H1 (cell line): ENCODE measurements around the gene CHFR. TPM values are rescaled to one million over a fixed set of nuclear protein-coding genes. Genes with fewer than 3 reads are reported as not detected.

Source experiments
- CTCF ChIA-PET: fragments of 300-600 bp; sonication (Branson Sonifier 250); formaldehyde crosslinking; loops from one replicate; lab custom pipeline; 2021; ENCODE audit not compliant: partially characterized antibody; lab: Charles Lee
- POLR2A ChIA-PET: fragments of 300-600 bp; sonication (Branson Sonifier 250); formaldehyde crosslinking; loops from one replicate; lab custom pipeline; 2021; ENCODE audit warnings: inconsistent platforms; ENCODE audit not compliant: partially characterized antibody; lab: Charles Lee
- DNase-seq, 2 experiments: peaks; one replicate each; pipeline versions ENCODE4 v3.0.0 to v3.0.0-alpha.2; 2010 to 2022; ENCODE audit warnings: low spot score in 2 of 2, low read depth in 1 of 2, mixed read lengths in 1 of 2
- FAIRE-seq: peaks from 2 replicates; lab custom pipeline; 2011; peaks lifted over from hg19 to GRCh38; lab: Jason Lieb, UNC
- H2AFZ ChIP-seq: 2 replicates; pipeline ENCODE4 v1.8.1; 2012; ENCODE audit warnings: low read length, inconsistent platforms
- H2AK5ac ChIP-seq: 2 replicates; pipeline ENCODE4 v1.6.1; 2013; ENCODE audit warnings: low read depth, low read length
- H2BK120ac ChIP-seq: replicated peaks from 2 replicates; pipeline ENCODE3; 2013; ENCODE audit warnings: low read depth, low read length, inconsistent platforms
- H2BK12ac ChIP-seq: 2 replicates; pipeline ENCODE4 v1.6.1; 2013; ENCODE audit warnings: low read depth, low read length
- H2BK15ac ChIP-seq: 2 replicates; pipeline ENCODE4 v1.6.1; 2013; ENCODE audit warnings: low read length
- H2BK20ac ChIP-seq: 2 replicates; pipeline ENCODE4 v1.6.1; 2013; ENCODE audit warnings: low read length
- H2BK5ac ChIP-seq: 2 replicates; pipeline ENCODE4 v1.6.1; 2013; ENCODE audit warnings: low read depth, low read length
- H3K14ac ChIP-seq: 2 replicates; pipeline ENCODE4 v1.6.1; 2013; ENCODE audit warnings: inconsistent platforms; ENCODE audit not compliant: insufficient read length
- H3K18ac ChIP-seq: 2 replicates; pipeline ENCODE4 v1.6.1; 2013; ENCODE audit warnings: low read length; ENCODE audit errors: extremely low read depth
- H3K23ac ChIP-seq: 2 replicates; pipeline ENCODE4 v1.6.1; 2013; ENCODE audit warnings: inconsistent platforms; ENCODE audit not compliant: insufficient read length
- H3K23me2 ChIP-seq: 2 replicates; pipeline ENCODE4 v1.6.1; 2013; ENCODE audit warnings: low read depth, low read length
- H3K27ac ChIP-seq: 2 replicates; pipeline ENCODE4 v1.6.1; 2011; ENCODE audit warnings: low read depth, low read length, inconsistent platforms
- H3K27me3 ChIP-seq, 4 experiments: replicated peaks in 1 of 4; 1 replicate in 1 of 4; 2 replicates in 3 of 4; pipeline versions ENCODE4 v1.6.1 to v1.8.1; 2011 to 2013; ENCODE audit warnings: low read length in 3 of 4, mild to moderate bottlenecking in 3 of 4, inconsistent platforms in 2 of 4, mixed read lengths in 2 of 4, moderate library complexity in 1 of 4; ENCODE audit not compliant: control insufficient read depth in 3 of 4, insufficient read depth in 3 of 4; ENCODE audit errors: extremely low read depth in 1 of 4
- H3K36me3 ChIP-seq, 4 experiments: 2 replicates each; pipeline versions ENCODE4 v1.6.1 to v1.8.1; 2011 to 2013; ENCODE audit warnings: mild to moderate bottlenecking in 4 of 4, low read length in 3 of 4, moderate library complexity in 2 of 4, control low read depth in 1 of 4, inconsistent platforms in 1 of 4; ENCODE audit not compliant: insufficient read depth in 4 of 4, control insufficient read depth in 2 of 4
- H3K4ac ChIP-seq: replicated peaks from 2 replicates; pipeline ENCODE3; 2013; ENCODE audit warnings: low read length, low read depth, mixed read lengths, inconsistent platforms; ENCODE audit not compliant: insufficient read length
- H3K4me1 ChIP-seq, 4 experiments: replicated peaks in 1 of 4; 1 replicate in 1 of 4; 2 replicates in 3 of 4; pipeline versions ENCODE4 v1.6.1 to v1.8.1; 2011 to 2013; ENCODE audit warnings: low read length in 3 of 4, inconsistent platforms in 2 of 4, mixed read lengths in 1 of 4; ENCODE audit not compliant: insufficient read depth in 4 of 4, control insufficient read depth in 3 of 4
- H3K4me2 ChIP-seq, 2 experiments: 2 replicates each; pipeline versions ENCODE4 v1.6.1 to v1.8.1; 2011 to 2013; ENCODE audit warnings: low read depth in 2 of 2, low read length in 2 of 2, control low read depth in 1 of 2, inconsistent platforms in 1 of 2, mild to moderate bottlenecking in 1 of 2; ENCODE audit not compliant: insufficient read depth in 1 of 2
- H3K4me3 ChIP-seq, 4 experiments: fragments of 200-600, 300-600 bp in 1 of 4; sonication (generic), shearing (Covaris generic), sonication (Bioruptor Twin) in 1 of 4; 2 replicates each; pipeline versions ENCODE4 v1.5.1 to v1.8.1; 2011 to 2016; ENCODE audit warnings: low read length in 4 of 4, low read depth in 3 of 4, control low read depth in 2 of 4, inconsistent platforms in 2 of 4, mild to moderate bottlenecking in 2 of 4, mixed read lengths in 1 of 4, moderate library complexity in 1 of 4; ENCODE audit not compliant: insufficient read depth in 2 of 4; ENCODE audit errors: extremely low read depth in 1 of 4
- H3K56ac ChIP-seq: replicated peaks from 2 replicates; pipeline ENCODE3; 2013; ENCODE audit warnings: low read depth, mild to moderate bottlenecking, mixed read lengths, low read length, inconsistent platforms; ENCODE audit not compliant: insufficient read length
- H3K79me1 ChIP-seq: 2 replicates; pipeline ENCODE4 v1.6.1; 2013; ENCODE audit warnings: low read depth, low read length, control low read depth
- H3K79me2 ChIP-seq, 2 experiments: 2 replicates each; pipeline versions ENCODE4 v1.6.1 to v1.8.1; 2012 to 2013; ENCODE audit warnings: low read length in 2 of 2, mild to moderate bottlenecking in 2 of 2, inconsistent platforms in 1 of 2; ENCODE audit not compliant: insufficient read depth in 2 of 2, control insufficient read depth in 1 of 2
- H3K9ac ChIP-seq, 4 experiments: replicated peaks in 1 of 4; 1 replicate in 1 of 4; 2 replicates in 3 of 4; pipeline versions ENCODE4 v1.6.1 to v1.8.1; 2011 to 2013; ENCODE audit warnings: low read depth in 3 of 4, low read length in 3 of 4, control low read depth in 2 of 4, mild to moderate bottlenecking in 2 of 4, moderate library complexity in 2 of 4, inconsistent platforms in 1 of 4; ENCODE audit errors: extremely low read depth in 1 of 4
- H3K9me3 ChIP-seq, 2 experiments: 2 replicates each; pipeline versions ENCODE4 v1.6.1 to v1.8.1; 2012 to 2013; ENCODE audit warnings: mild to moderate bottlenecking in 2 of 2, moderate library complexity in 2 of 2, control low read depth in 1 of 2, inconsistent platforms in 1 of 2, low read depth in 1 of 2, low read length in 1 of 2, mixed read lengths in 1 of 2; ENCODE audit not compliant: insufficient read depth in 2 of 2
- H4K20me1 ChIP-seq, 2 experiments: replicated peaks in 1 of 2; 2 replicates each; pipeline versions ENCODE3 to v1.8.1; 2011 to 2013; ENCODE audit warnings: inconsistent platforms in 2 of 2, low read length in 2 of 2, mild to moderate bottlenecking in 1 of 2; ENCODE audit not compliant: insufficient read depth in 2 of 2, control insufficient read depth in 1 of 2
- H4K5ac ChIP-seq: 2 replicates; pipeline ENCODE4 v1.6.1; 2013; ENCODE audit warnings: low read length, low read depth, mixed read lengths, inconsistent platforms; ENCODE audit not compliant: insufficient read length
- H4K8ac ChIP-seq: 2 replicates; pipeline ENCODE4 v1.8.0; 2013; ENCODE audit warnings: mild to moderate bottlenecking, moderate library complexity, low read length, inconsistent platforms; ENCODE audit not compliant: insufficient read depth; ENCODE audit errors: extremely low read depth
- H4K91ac ChIP-seq: replicated peaks from 2 replicates; pipeline ENCODE3; 2013; ENCODE audit warnings: low read length, mixed read lengths, inconsistent platforms; ENCODE audit not compliant: insufficient read length
- NANOG ChIP-seq: IDR thresholded peaks from 2 replicates; pipeline ENCODE4 v1.6.1; 2011; ENCODE audit warnings: low read length, low read depth, mild to moderate bottlenecking, inconsistent platforms; ENCODE audit not compliant: insufficient read depth, poor library complexity, severe bottlenecking
- WGBS, 2 experiments: shearing (Covaris generic) in 1 of 2; methylation state at CpG; one replicate each; pipeline versions ENCODE4 v1.1.6 to v1.1.7; 2013 to 2015; ENCODE audit warnings: low lambda C conversion rate in 2 of 2, mixed read lengths in 2 of 2, inconsistent platforms in 1 of 2, low coverage in 1 of 2, missing lambda C conversion rate in 1 of 2; ENCODE audit not compliant: insufficient replicate concordance in 2 of 2, insufficient coverage in 1 of 2, insufficient read length in 1 of 2; ENCODE audit errors: extremely low coverage in 1 of 2, missing lambda C conversion rate in 1 of 2; 5-methylcytosine and 5-hydroxymethylcytosine counted together
- polyA plus RNA-seq, 7 experiments: library from polyadenylated mRNA; depleted of rRNA in 3 of 7; stranded (reverse) in 5 of 7; unstranded in 2 of 7; fragments of >200 nt in 5 of 7; fragments of 200-250 nt in 2 of 7; gene quantifications; 1 replicate in 5 of 7; 2 replicates in 1 of 7; 4 replicates in 1 of 7; pipeline versions ENCODE4 v1.2.1 to v1.2.3, GENCODE V29; 2011 to 2013; ENCODE audit warnings: missing spikeins in 2 of 7, mixed read lengths in 2 of 7
- total RNA-seq: library from RNA; stranded (reverse); fragmentation: NEBNext Ultra II Directional; extraction: Animal tissue kit (Norgen Biotek cat#: 25700); gene quantifications from 2 replicates; pipeline ENCODE4 v1.2.1, GENCODE V29; 2021

The CHFR gene
- total and polyA plus RNA-seq, 2 of the 8 experiments (the other 6 are each of a cell fraction or from before 2014, with no cell fraction given), result 31.4 to 44.6 TPM

DNA sequence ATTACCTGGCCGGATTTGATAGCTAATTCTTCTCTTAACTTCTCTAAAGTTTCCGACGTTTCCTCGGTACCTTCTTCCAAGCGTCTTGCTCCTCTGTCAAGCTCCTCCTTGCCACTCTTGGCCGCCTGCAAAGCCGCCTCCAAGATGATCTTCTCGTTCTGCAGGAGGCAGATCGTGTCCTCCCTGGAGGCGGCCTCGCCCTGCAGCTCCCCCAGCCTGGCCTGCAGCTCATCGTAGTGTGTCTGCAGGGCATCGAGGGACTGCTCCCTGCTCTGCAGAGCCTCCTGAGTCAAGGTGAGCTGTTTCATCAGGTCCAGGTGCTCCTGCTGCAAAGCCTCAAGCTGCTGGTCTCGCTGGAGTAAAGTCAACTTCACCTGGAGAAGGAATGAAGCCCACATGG lies 91.6 kb downstream of the CHFR start:
- no peak overlapping the region for H3K18ac ChIP-seq
- no peaks in the 10 kb centered on the region for H3K9me3 ChIP-seq
- H3K36me3 ChIP-seq, result peaks cover 13 to 44% (median 14%) of the 10 kb centered on the region in 4 experiments
- no peak overlapping the region for H3K14ac ChIP-seq
- no peak overlapping the region for H2BK5ac ChIP-seq
- no peak overlapping the region for H3K4me3 ChIP-seq
- H3K4ac ChIP-seq, result no peak overlapping the region
- no peak overlapping the region for H3K9ac ChIP-seq
- H3K56ac ChIP-seq, result no peak overlapping the region
- no peak overlapping the region for H2BK120ac ChIP-seq
- no peak overlapping the region for H2BK15ac ChIP-seq
- H2AFZ ChIP-seq, result no peak overlapping the region
- no peaks in the 10 kb centered on the region for H3K4me1 ChIP-seq
- H3K27ac ChIP-seq, result no peak overlapping the region
- peaks cover 0 to 13% of the 10 kb centered on the region in 2 experiments for H4K20me1 ChIP-seq
- no peak overlapping the region for H4K5ac ChIP-seq
- TF ChIP-seq NANOG, result no peak
- TF ChIP-seq, all 59 proteins: peak for 0
- 91% methylated on average over 14 of the region's 14 CpGs; no CpG with 5 or more reads in 1 of the 2 experiments for WGBS, 2 experiments
- Histone ChIP-seq H3K4me2 (no peak overlapping the region), H4K8ac (no peak overlapping the region), H2BK20ac (no peak overlapping the region), H3K23ac (no peak overlapping the region), H4K91ac (no peak overlapping the region), H2AK5ac (no peak overlapping the region), H3K79me1 (peaks cover 3% of the 10 kb centered on the region; the same call in 1 of the 2 replicates), H3K79me2 (no peaks in the 10 kb centered on the region), H3K27me3 (no peaks in the 10 kb centered on the region), H2BK12ac (no peak overlapping the region), H3K23me2 (no peaks in the 10 kb centered on the region)
- ChIA-PET CTCF (interaction anchor here (0.6 to 2.1 kb wide), 3 partner anchors 21 to 278 kb away, joined by 3 to 7 read pairs (median 3); no protein-coding TSS in a partner anchor), POLR2A (interaction anchor here (0.6 to 0.8 kb wide), 2 partner anchors 23 to 68 kb away, joined by 3 read pairs; no protein-coding TSS in a partner anchor)
- FAIRE-seq (no peak), DNase-seq (no peak)
